ENCODE measurements around the gene ABHD14A.

DNA sequence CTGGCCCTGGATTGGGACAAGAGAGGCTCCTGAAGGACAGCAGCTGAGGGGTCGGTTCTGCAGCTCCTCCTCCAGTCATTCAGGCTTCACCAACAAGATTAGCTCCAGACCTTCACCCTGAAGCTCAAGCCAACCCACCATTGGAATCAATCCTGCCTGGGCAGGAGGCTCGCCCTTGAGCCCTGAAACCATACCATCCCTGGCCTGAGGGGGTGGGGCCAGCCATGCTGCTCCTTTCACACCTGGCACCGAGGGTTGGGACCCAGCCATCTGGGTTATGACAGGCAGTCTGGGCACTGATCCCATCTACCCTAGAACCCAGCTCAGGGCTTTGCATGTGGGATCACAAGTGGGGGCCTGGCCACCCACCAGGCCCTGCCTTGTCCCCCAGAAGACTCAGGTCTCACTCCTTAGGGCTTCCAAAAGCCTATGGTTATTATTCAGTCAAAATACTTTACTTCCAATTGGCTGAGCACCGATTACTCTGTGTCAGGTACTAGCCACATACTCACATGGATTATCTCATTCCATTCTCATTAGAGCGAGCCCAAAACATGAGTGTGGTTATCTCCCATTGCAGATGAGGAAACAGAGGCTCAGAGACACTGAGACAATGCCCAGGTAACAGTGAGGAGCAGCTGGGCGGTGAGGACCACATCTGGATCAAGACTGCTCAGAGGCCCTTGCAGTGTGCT, 4.1 kb upstream of the ABHD14A start:
- TF ChIP-seq POLR2A (IDR thresholded peaks at IDR 0.05) (no peak), POLR2AphosphoS5 (IDR thresholded peaks at IDR 0.05) (no peak), EP300 (IDR thresholded peaks at IDR 0.05) (no peak)
- TF ChIP-seq, protein P1, sequence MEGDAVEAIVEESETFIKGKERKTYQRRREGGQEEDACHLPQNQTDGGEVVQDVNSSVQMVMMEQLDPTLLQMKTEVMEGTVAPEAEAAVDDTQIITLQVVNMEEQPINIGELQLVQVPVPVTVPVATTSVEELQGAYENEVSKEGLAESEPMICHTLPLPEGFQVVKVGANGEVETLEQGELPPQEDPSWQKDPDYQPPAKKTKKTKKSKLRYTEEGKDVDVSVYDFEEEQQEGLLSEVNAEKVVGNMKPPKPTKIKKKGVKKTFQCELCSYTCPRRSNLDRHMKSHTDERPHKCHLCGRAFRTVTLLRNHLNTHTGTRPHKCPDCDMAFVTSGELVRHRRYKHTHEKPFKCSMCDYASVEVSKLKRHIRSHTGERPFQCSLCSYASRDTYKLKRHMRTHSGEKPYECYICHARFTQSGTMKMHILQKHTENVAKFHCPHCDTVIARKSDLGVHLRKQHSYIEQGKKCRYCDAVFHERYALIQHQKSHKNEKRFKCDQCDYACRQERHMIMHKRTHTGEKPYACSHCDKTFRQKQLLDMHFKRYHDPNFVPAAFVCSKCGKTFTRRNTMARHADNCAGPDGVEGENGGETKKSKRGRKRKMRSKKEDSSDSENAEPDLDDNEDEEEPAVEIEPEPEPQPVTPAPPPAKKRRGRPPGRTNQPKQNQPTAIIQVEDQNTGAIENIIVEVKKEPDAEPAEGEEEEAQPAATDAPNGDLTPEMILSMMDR (IDR thresholded peaks at IDR 0.05), result no peak

Data from stomach (tissue), 4 donors.